ENCODE results near the gene ARMC9. TPM values are rescaled to one million over a fixed set of nuclear protein-coding genes. Genes with fewer than 3 reads are reported as not detected.

Gene ARMC9
- total and polyA plus RNA-seq, 2 of the 13 experiments (the other 11 are each of a cell fraction or from before 2014, with no cell fraction given) = 9.1 to 12.8 TPM

DNA sequence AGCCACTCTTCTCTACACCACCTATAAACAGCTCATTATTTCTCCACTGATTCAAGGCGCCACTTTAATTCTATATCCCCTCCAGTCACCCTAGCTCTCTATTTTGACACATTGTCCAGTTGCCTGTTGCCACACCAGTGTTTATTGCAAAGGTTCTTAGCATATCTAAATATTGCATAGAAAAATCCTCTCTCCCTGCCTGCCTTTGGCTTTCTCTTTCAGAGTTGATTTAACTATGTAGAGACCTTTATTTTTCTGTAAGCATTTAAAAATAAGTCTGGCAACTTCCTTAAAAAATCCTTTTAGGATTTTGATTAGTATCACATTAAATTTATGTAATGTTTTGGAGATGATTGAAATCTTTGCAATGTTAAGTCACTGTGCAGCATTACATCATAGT is 149.2 kb downstream of the ARMC9 start:
- Histone ChIP-seq H3K79me2 (ENCODE audit: insufficient read depth, low read length) (no peaks in the 10 kb centered on the region), H3K4me3 (replicated peaks in 1 of 3; ENCODE audit: insufficient read depth in 1 of 3, low read depth in 2 of 3, low read length in 3 of 3) (no peak overlapping the region), H3K9ac (ENCODE audit: insufficient read depth, low read depth, low read length) (no peak overlapping the region), H2AFZ (ENCODE audit: low read length) (no peak overlapping the region), H3K27ac (ENCODE audit: extremely low read length, insufficient read depth, low read length) (no peak overlapping the region), H3K36me3 (replicated peaks in 1 of 2; ENCODE audit: control insufficient read depth in 1 of 2, insufficient read depth in 2 of 2, low read length in 2 of 2) (no peaks in the 10 kb centered on the region), H3K9me3 (ENCODE audit: low read length) (no peaks in the 10 kb centered on the region), H3K4me1 (ENCODE audit: insufficient read depth, low read length) (0 out of 2 replicates have a peak, but pooled peaks cover 4% of the 10 kb centered on the region), H3K4me2 (ENCODE audit: low read depth, low read length) (no peak overlapping the region), H3K27me3 (ENCODE audit: control insufficient read depth in 1 of 2, insufficient read depth in 2 of 2, low read length in 2 of 2) (no peaks in the 10 kb centered on the region), H4K20me1 (ENCODE audit: insufficient read depth, low read length) (no peaks in the 10 kb centered on the region)
- in situ Hi-C loops (cut with HindIII; ENCODE audit: extremely low pct_ligation_motif_present, low pct_unique_long_range_greater_than_20kb) = no loop called here
- 98% methylated on average over 1 of the region's 1 CpG for WGBS (ENCODE audit: low lambda C conversion rate)
- FAIRE-seq = no peak
- ChIA-PET CTCF (ENCODE audit: low intra/inter-chr PET ratio, low total read pairs) (no interaction called here), POLR2A (no interaction called here)
- no TSS peak for BruUV-seq (replicated peaks)
- ATAC-seq = no peak
- DNase-seq (ENCODE audit: low spot score) = no peak
- intact Hi-C loops (cut with micrococcal nuclease; ENCODE audit: unreplicated experiment) = loop anchor here (5.0 kb wide), 1 partner anchor 1215 kb away; no protein-coding TSS in a partner anchor
- no peak for TF ChIP-seq FOXJ3 (CRISPR knock-in tag; IDR thresholded peaks at IDR 0.05; ENCODE audit: borderline replicate concordance)

DNA sequence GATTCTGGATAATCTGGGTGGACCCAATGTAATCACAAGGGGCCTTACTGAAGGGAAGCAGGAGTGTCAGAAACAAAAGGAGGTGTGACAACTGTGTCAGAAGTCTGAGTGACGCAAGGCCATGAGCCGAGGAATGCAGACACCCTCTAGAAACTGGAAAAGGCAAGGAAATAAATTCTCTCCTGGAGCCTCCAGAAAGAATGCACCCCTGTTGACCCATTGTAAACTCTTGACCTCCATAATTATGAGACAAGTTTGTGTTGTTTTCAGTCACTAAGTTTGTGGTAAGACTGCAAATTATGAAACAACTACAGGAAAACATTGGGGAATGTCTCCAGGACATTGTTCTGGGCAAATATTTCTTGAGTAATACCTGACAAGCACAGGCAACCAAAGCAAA is 149.7 kb downstream of the ARMC9 start:
- H3K27me3 ChIP-seq (ENCODE audit: control insufficient read depth in 1 of 2, insufficient read depth in 2 of 2, low read length in 2 of 2) = no peaks in the 10 kb centered on the region
- no TSS peak for BruUV-seq (replicated peaks)
- no peak overlapping the region for H3K4me3 ChIP-seq (replicated peaks in 1 of 3; ENCODE audit: insufficient read depth in 1 of 3, low read depth in 2 of 3, low read length in 3 of 3)
- DNase-seq (ENCODE audit: low spot score) (peak; percentile 28), ATAC-seq (no peak), FAIRE-seq (no peak)
- H3K4me1 ChIP-seq (ENCODE audit: insufficient read depth, low read length) = 0 out of 2 replicates have a peak, but pooled peaks cover 4% of the 10 kb centered on the region
- no peak overlapping the region for H3K9ac ChIP-seq (ENCODE audit: insufficient read depth, low read depth, low read length)
- TF ChIP-seq RARA (CRISPR knock-in tag; IDR thresholded peaks at IDR 0.05) = 0 out of 2 replicates have a peak, but pooled peaks have one; percentile 10
- TF ChIP-seq LCORL (IDR thresholded peaks at IDR 0.05) = no peak
- TF ChIP-seq LCORL (CRISPR knock-in tag; IDR thresholded peaks at IDR 0.05) = no peak
- in situ Hi-C loops (cut with HindIII; ENCODE audit: extremely low pct_ligation_motif_present, low pct_unique_long_range_greater_than_20kb) = no loop called here
- H3K9me3 ChIP-seq (ENCODE audit: low read length) = no peaks in the 10 kb centered on the region
- CTCF ChIA-PET (ENCODE audit: low intra/inter-chr PET ratio, low total read pairs) = no interaction called here
- no peak overlapping the region for H3K4me2 ChIP-seq (ENCODE audit: low read depth, low read length)
- POLR2A ChIA-PET = no interaction called here
- WGBS (ENCODE audit: low lambda C conversion rate) = 67% methylated on average over 2 of the region's 2 CpGs
- no peaks in the 10 kb centered on the region for H4K20me1 ChIP-seq (ENCODE audit: insufficient read depth, low read length)
- H3K27ac ChIP-seq (ENCODE audit: extremely low read length, insufficient read depth, low read length) = no peak overlapping the region
- no peak overlapping the region for H2AFZ ChIP-seq (ENCODE audit: low read length)
- H3K36me3 ChIP-seq (replicated peaks in 1 of 2; ENCODE audit: control insufficient read depth in 1 of 2, insufficient read depth in 2 of 2, low read length in 2 of 2) = no peaks in the 10 kb centered on the region
- intact Hi-C loops (cut with micrococcal nuclease; ENCODE audit: unreplicated experiment) = loop anchor here (5.0 kb wide), 1 partner anchor 1214 kb away; no protein-coding TSS in a partner anchor
- H3K79me2 ChIP-seq (ENCODE audit: insufficient read depth, low read length) = no peaks in the 10 kb centered on the region

All from HepG2 (cell line).